Ascending aorta (tissue), 2 donors: ENCODE results near the gene TFDP2. TPM values are rescaled to one million over a fixed set of nuclear protein-coding genes. Genes with fewer than 3 reads are reported as not detected.
"Not testable (repeated sequence)": the region's sequence is repeated elsewhere in the genome, so short reads cannot be mapped to it uniquely, and the experiment has no call there.

Source experiments
- DNase-seq, 2 donors: peaks; one replicate each; pipeline ENCODE4 v3.0.0-alpha.2; 2019; ENCODE audit warnings: low spot score in 2 of 2
- H3K27ac ChIP-seq, 2 donors: fragments of 200-600 bp; sonication (generic); one replicate each; pipeline ENCODE4 v1.5.1; 2016 to 2017; ENCODE audit warnings: mild to moderate bottlenecking in 1 of 2
- H3K27me3 ChIP-seq: fragments of 200-600 bp; sonication (generic); one replicate; pipeline ENCODE4 v1.5.1; 2017
- H3K36me3 ChIP-seq, 2 donors: fragments of 200-600 bp; sonication (generic); one replicate each; pipeline ENCODE4 v1.5.1; 2016
- H3K4me1 ChIP-seq, 2 donors: fragments of 200-600 bp; sonication (generic); one replicate each; pipeline ENCODE4 v1.5.1; 2016 to 2017; ENCODE audit warnings: mild to moderate bottlenecking in 1 of 2
- H3K4me3 ChIP-seq, 2 donors: fragments of 200-600 bp; sonication (generic); one replicate each; pipeline ENCODE4 v1.5.1; 2016 to 2017; ENCODE audit warnings: mild to moderate bottlenecking in 1 of 2
- H3K9me3 ChIP-seq, 2 donors: fragments of 200-600 bp; sonication (generic); one replicate each; pipeline ENCODE4 v1.5.1; 2016
- CTCF ChIP-seq, 3 experiments: fragments of 200-600 bp in 2 of 3; fragments of 450-650 bp in 1 of 3; sonication (generic) in 2 of 3; IDR thresholded peaks; one replicate each; pipeline ENCODE4 v1.5.1; 2016 to 2019; ENCODE audit warnings: antibody characterized with exemption in 3 of 3, mild to moderate bottlenecking in 1 of 3, moderate library complexity in 1 of 3
- intact Hi-C: fragments of 100-400 bp; cut with DNase I; formaldehyde crosslinking; loops from one replicate; pipeline ENCODE4 v1.15.1; 2023
- total RNA-seq: library from RNA; depleted of rRNA; stranded (reverse); fragments of >200 nt; gene quantifications from one replicate; pipeline ENCODE4 v1.1.0, GENCODE V29; 2016

TFDP2 gene
- total RNA-seq, 1 donor from 2014 or later = 23.0 TPM

GRCh38 chr3:142105991-142106390, 43.4 kb downstream of the TFDP2 start:
- Histone ChIP-seq H3K27ac (no peak overlapping the region), H3K27me3 (no peaks in the 10 kb centered on the region), H3K9me3 (no peaks in the 10 kb centered on the region), H3K4me3 (no peak overlapping the region), H3K4me1 (no peaks in the 10 kb centered on the region), H3K36me3 (no peaks in the 10 kb centered on the region)
- DNase-seq = no peak
- TF ChIP-seq CTCF (IDR thresholded peaks at IDR 0.05) = no peak
- intact Hi-C loops = no loop called here

- Histone ChIP-seq H3K4me1 (no peaks in the 10 kb centered on the region), H3K9me3 (no peaks in the 10 kb centered on the region), H3K36me3 (no peaks in the 10 kb centered on the region), H3K27ac (no peak overlapping the region), H3K4me3 (no peak overlapping the region), H3K27me3 (no peaks in the 10 kb centered on the region)
- intact Hi-C loops = no loop called here
- TF ChIP-seq CTCF (IDR thresholded peaks at IDR 0.05) = no peak
- no peak for DNase-seq
Measured at GRCh38 chr3:142104763-142105162, 44.6 kb downstream of the TFDP2 start.

- TF ChIP-seq CTCF (IDR thresholded peaks at IDR 0.05) = no peak
- intact Hi-C loops = no loop called here
- H3K9me3 ChIP-seq = no peaks in the 10 kb centered on the region
- H3K27ac ChIP-seq = no peak overlapping the region
- H3K4me1 ChIP-seq = no peaks in the 10 kb centered on the region
- H3K27me3 ChIP-seq = no peaks in the 10 kb centered on the region
- H3K4me3 ChIP-seq = no peak overlapping the region
- DNase-seq = no peak
- no peaks in the 10 kb centered on the region for H3K36me3 ChIP-seq
Measured at GRCh38 chr3:142098964-142099363, 50.4 kb downstream of the TFDP2 start.

GRCh38 chr3:142097099-142097843, 52.1 kb downstream of the TFDP2 start:
- no peak overlapping the region for H3K4me3 ChIP-seq
- H3K27ac ChIP-seq = no peak overlapping the region
- H3K4me1 ChIP-seq = no peaks in the 10 kb centered on the region
- no peaks in the 10 kb centered on the region for H3K36me3 ChIP-seq
- DNase-seq = no peak
- intact Hi-C loops = no loop called here
- H3K9me3 ChIP-seq = no peaks in the 10 kb centered on the region
- no peaks in the 10 kb centered on the region for H3K27me3 ChIP-seq
- TF ChIP-seq CTCF (IDR thresholded peaks at IDR 0.05) = no peak

GRCh38 chr3:142095841-142096240, 53.5 kb downstream of the TFDP2 start:
- Histone ChIP-seq H3K27ac (no peak overlapping the region), H3K9me3 (no peaks in the 10 kb centered on the region), H3K4me1 (no peaks in the 10 kb centered on the region), H3K36me3 (no peaks in the 10 kb centered on the region), H3K4me3 (no peak overlapping the region), H3K27me3 (no peaks in the 10 kb centered on the region)
- DNase-seq = no peak
- intact Hi-C loops = no loop called here
- TF ChIP-seq CTCF (IDR thresholded peaks at IDR 0.05) = no peak

- H3K36me3 ChIP-seq, H3K27me3 ChIP-seq, H3K27ac ChIP-seq, H3K4me3 ChIP-seq, H3K9me3 ChIP-seq, DNase-seq, H3K4me1 ChIP-seq, intact Hi-C loops: not testable (repeated sequence)
Measured at GRCh38 chr3:142088925-142089324, 60.4 kb downstream of the TFDP2 start.
